HG03108 (cell line): Measurements from ENCODE around the gene FXYD2.

Experiments used
- ATAC-seq: cut with Tn5 transposase; IDR thresholded peaks from one replicate; pipeline ENCODE4 v1.9.1; 2021; ENCODE audit warnings: moderate library complexity; ENCODE audit not compliant: unreplicated experiment

FXYD2 gene

GRCh38 chr11:117859061-117859460 is 34.5 kb upstream of the FXYD2 start:
- no peak for ATAC-seq

- no peak for ATAC-seq
Measured at GRCh38 chr11:117857734-117858414, 33.3 kb upstream of the FXYD2 start.

- ATAC-seq = no peak
Measured at GRCh38 chr11:117855912-117856651, 31.5 kb upstream of the FXYD2 start.

GRCh38 chr11:117855186-117855845 is 30.8 kb upstream of the FXYD2 start:
- ATAC-seq = no peak

GRCh38 chr11:117852309-117852708 is 27.8 kb upstream of the FXYD2 start:
- no peak for ATAC-seq

GRCh38 chr11:117851852-117852251 is 27.3 kb upstream of the FXYD2 start:
- no peak for ATAC-seq

GRCh38 chr11:117851106-117851505 is 26.6 kb upstream of the FXYD2 start:
- ATAC-seq = no peak

GRCh38 chr11:117849781-117850414 is 25.4 kb upstream of the FXYD2 start:
- ATAC-seq = no peak

- no peak for ATAC-seq
Measured at GRCh38 chr11:117843666-117844484, 19.3 kb upstream of the FXYD2 start.

- no peak for ATAC-seq
Measured at GRCh38 chr11:117842131-117842941, 17.8 kb upstream of the FXYD2 start.

GRCh38 chr11:117841551-117842031 is 17.0 kb upstream of the FXYD2 start:
- ATAC-seq = no peak

- ATAC-seq = no peak
Measured at GRCh38 chr11:117840881-117841550, 16.5 kb upstream of the FXYD2 start.

- no peak for ATAC-seq
Measured at GRCh38 chr11:117839936-117840813, 15.6 kb upstream of the FXYD2 start.

- ATAC-seq = no peak
Measured at GRCh38 chr11:117839380-117839881, 14.9 kb upstream of the FXYD2 start.

GRCh38 chr11:117838901-117839300 is 14.4 kb upstream of the FXYD2 start:
- no peak for ATAC-seq

GRCh38 chr11:117837791-117838190 is 13.2 kb upstream of the FXYD2 start:
- no peak for ATAC-seq

GRCh38 chr11:117837070-117837776 is 12.7 kb upstream of the FXYD2 start:
- ATAC-seq = no peak
